MM.1S (cell line): ENCODE measurements around the gene PAK1.

Experiments used
- DNase-seq: peaks from one replicate; pipeline ENCODE4 v3.0.0-alpha.2; 2015
- H2AFZ ChIP-seq: fragments of 300-600 bp; sonication (generic); 2 replicates; pipeline ENCODE4 v1.6.0; 2016; ENCODE audit warnings: antibody characterized with exemption, low read length
- H3F3A ChIP-seq: fragments of 300-600 bp; sonication (generic); 2 replicates; pipeline ENCODE4 v1.6.1; 2016; ENCODE audit warnings: mild to moderate bottlenecking, antibody characterized with exemption, low read length, moderate library complexity, mixed read lengths; ENCODE audit not compliant: insufficient read depth
- H3K27ac ChIP-seq: fragments of 300-600 bp; sonication (generic); 2 replicates; pipeline ENCODE4 v1.5.1; 2016; ENCODE audit warnings: mild to moderate bottlenecking, low read length
- H3K27me3 ChIP-seq: fragments of 300-600 bp; sonication (generic); replicated peaks from 2 replicates; pipeline ENCODE4 v1.6.0; 2016; ENCODE audit warnings: low read length; ENCODE audit not compliant: insufficient read depth
- H3K36me3 ChIP-seq: fragments of 300-600 bp; sonication (generic); replicated peaks from 2 replicates; pipeline ENCODE4 v1.6.1; 2016; ENCODE audit warnings: mild to moderate bottlenecking, low read length, mixed read lengths; ENCODE audit not compliant: insufficient read depth
- H3K4me1 ChIP-seq: fragments of 300-600 bp; sonication (generic); 2 replicates; pipeline ENCODE4 v1.6.1; 2016; ENCODE audit warnings: low read length, mixed read lengths
- H3K4me2 ChIP-seq: fragments of 300-600 bp; sonication (generic); 2 replicates; pipeline ENCODE4 v1.6.0; 2016; ENCODE audit warnings: low read depth, low read length
- H3K4me3 ChIP-seq: fragments of 300-600 bp; sonication (generic); 2 replicates; pipeline ENCODE4 v1.5.1; 2016; ENCODE audit warnings: low read length, mixed read lengths
- H3K79me2 ChIP-seq: fragments of 300-600 bp; sonication (generic); 2 replicates; pipeline ENCODE4 v1.6.1; 2016; ENCODE audit warnings: mixed run types, low read length, mixed read lengths
- H3K9ac ChIP-seq: fragments of 300-600 bp; sonication (generic); 2 replicates; pipeline ENCODE4 v1.6.1; 2016; ENCODE audit warnings: low read length, mixed read lengths
- H3K9me2 ChIP-seq: fragments of 300-600 bp; sonication (generic); replicated peaks from 2 replicates; pipeline ENCODE4 v1.6.1; 2016; ENCODE audit warnings: mild to moderate bottlenecking, low read length, mixed read lengths; ENCODE audit not compliant: insufficient read depth
- H3K9me3 ChIP-seq: fragments of 300-600 bp; sonication (generic); replicated peaks from 2 replicates; pipeline ENCODE4 v1.6.1; 2016; ENCODE audit warnings: mild to moderate bottlenecking, low read length, mixed read lengths; ENCODE audit not compliant: insufficient read depth
- H4K20me1 ChIP-seq: fragments of 300-600 bp; sonication (generic); 2 replicates; pipeline ENCODE4 v1.6.1; 2016; ENCODE audit warnings: mild to moderate bottlenecking, low read length, moderate library complexity, mixed read lengths; ENCODE audit not compliant: insufficient read depth
- CTCF ChIP-seq: fragments of 300-600 bp; sonication (generic); IDR thresholded peaks from 2 replicates; pipeline ENCODE4 v1.5.1; 2016; ENCODE audit warnings: antibody characterized with exemption, low read length, mixed read lengths
- EZH2 ChIP-seq: fragments of 300-600 bp; sonication (generic); optimal IDR thresholded peaks from 2 replicates; pipeline ENCODE3; 2017; ENCODE audit warnings: low read depth, mild to moderate bottlenecking, antibody characterized with exemption, low read length, mixed read lengths
- EZH2phosphoT487 ChIP-seq: fragments of 300-600 bp; sonication (generic); IDR thresholded peaks from 2 replicates; pipeline ENCODE4 v1.6.1; 2018; ENCODE audit warnings: antibody characterized with exemption, low read length

PAK1 gene

GRCh38 chr11:77377734-77378133 lies 96.2 kb downstream of the PAK1 start:
- Histone ChIP-seq H3K27ac (no peak overlapping the region), H3K9me2 (no peaks in the 10 kb centered on the region), H2AFZ (no peak overlapping the region), H3K27me3 (no peaks in the 10 kb centered on the region), H3K9ac (no peak overlapping the region), H3K79me2 (no peaks in the 10 kb centered on the region), H3K4me2 (no peak overlapping the region), H3K36me3 (no peaks in the 10 kb centered on the region), H3K9me3 (no peaks in the 10 kb centered on the region), H3F3A (no peaks in the 10 kb centered on the region), H3K4me1 (no peaks in the 10 kb centered on the region), H4K20me1 (no peaks in the 10 kb centered on the region), H3K4me3 (no peak overlapping the region)
- DNase-seq, result no peak
- no peak for TF ChIP-seq CTCF
- TF ChIP-seq EZH2, result no peak
- TF ChIP-seq EZH2phosphoT487, result no peak

- no peak for DNase-seq
- H3K79me2 ChIP-seq, result no peaks in the 10 kb centered on the region
- no peak overlapping the region for H3K4me2 ChIP-seq
- no peak overlapping the region for H3K27ac ChIP-seq
- H3K4me3 ChIP-seq, result no peak overlapping the region
- no peaks in the 10 kb centered on the region for H3K9me3 ChIP-seq
- H4K20me1 ChIP-seq, result no peaks in the 10 kb centered on the region
- H3K27me3 ChIP-seq, result no peaks in the 10 kb centered on the region
- no peak for TF ChIP-seq CTCF
- no peak for TF ChIP-seq EZH2phosphoT487
- TF ChIP-seq EZH2, result no peak
- H3K9ac ChIP-seq, result no peak overlapping the region
- H3K4me1 ChIP-seq, result no peaks in the 10 kb centered on the region
- H3K9me2 ChIP-seq, result no peaks in the 10 kb centered on the region
- no peaks in the 10 kb centered on the region for H3F3A ChIP-seq
- no peak overlapping the region for H2AFZ ChIP-seq
- H3K36me3 ChIP-seq, result no peaks in the 10 kb centered on the region
Measured at GRCh38 chr11:77375107-77375506, 98.8 kb downstream of the PAK1 start.

DNA sequence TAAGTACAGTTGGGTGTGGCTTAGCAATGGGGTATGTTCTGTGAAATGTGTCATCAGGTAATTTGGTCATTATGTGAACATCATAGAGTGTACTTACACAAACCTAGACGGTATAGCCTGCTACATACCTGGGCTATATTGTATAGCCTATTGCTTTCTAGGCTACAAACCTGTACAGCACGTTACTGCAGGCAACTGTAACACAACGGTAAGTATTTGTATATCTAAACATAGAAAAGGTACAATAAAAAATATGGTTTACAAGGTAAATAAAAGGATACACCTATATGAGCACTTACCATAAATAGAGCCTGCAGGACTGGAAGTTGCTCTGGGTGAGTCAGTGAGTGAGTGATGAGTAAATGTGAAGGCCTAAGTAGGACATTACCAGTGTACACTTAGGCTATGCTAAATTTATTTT lies 99.3 kb downstream of the PAK1 start:
- Histone ChIP-seq H3K9me3 (no peaks in the 10 kb centered on the region), H3K4me1 (no peaks in the 10 kb centered on the region), H3K36me3 (no peaks in the 10 kb centered on the region), H3K9ac (no peak overlapping the region), H3K27me3 (no peaks in the 10 kb centered on the region), H3K4me3 (no peak overlapping the region), H3F3A (no peaks in the 10 kb centered on the region), H2AFZ (no peak overlapping the region), H4K20me1 (no peaks in the 10 kb centered on the region), H3K27ac (no peak overlapping the region), H3K4me2 (no peak overlapping the region), H3K79me2 (no peaks in the 10 kb centered on the region), H3K9me2 (no peaks in the 10 kb centered on the region)
- no peak for DNase-seq
- TF ChIP-seq CTCF (no peak), EZH2phosphoT487 (no peak), EZH2 (no peak)
